Measurements from ENCODE around the gene DYNLRB1.
A peak's percentile ranks its signal among the peaks of the same experiment; 100 is the strongest.

Gene DYNLRB1

DNA sequence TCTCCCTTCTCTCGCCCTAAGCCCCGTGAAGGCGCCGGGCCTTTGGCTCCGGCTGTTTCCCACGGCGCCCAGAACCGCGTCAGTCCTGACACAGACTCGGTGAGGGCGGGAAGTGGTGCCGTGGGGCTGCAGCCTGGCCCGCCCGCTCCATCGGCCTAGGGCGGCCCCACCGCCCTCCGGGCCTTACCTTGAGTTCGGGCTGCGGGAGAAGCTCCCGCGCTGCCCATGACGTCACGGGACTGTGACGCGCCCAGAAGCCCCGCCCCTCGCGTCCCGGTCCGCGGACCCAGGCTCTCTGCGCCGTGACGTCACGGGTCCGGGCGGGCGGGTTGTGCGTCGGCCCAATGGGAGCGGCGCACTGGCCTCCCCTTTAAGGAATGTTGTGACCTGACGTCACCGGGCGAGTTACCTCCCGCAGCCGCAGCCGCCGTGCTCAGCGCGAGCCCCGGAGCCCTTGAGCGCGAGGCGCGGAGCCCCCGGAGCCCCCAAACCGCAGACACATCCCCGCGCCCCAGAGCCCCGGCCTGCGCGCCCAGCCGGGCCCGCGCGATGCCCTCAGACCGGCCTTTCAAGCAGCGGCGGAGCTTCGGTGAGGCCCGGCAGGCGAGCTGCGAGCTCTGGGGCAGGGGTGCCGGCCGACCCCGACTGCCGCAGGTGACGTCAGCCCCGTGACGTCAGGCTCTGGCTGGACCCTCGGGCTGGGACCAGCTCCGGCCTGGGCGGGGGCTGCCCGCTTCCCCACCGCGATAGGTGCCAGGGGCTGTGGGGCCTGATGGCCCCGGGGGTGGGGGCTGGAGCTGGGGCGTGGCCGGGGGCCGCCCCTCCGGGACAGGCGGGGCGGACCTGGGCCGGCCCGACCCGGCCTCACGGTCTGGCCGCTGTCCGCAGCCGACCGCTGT, 42.3 kb downstream of the DYNLRB1 start, which contains the start of gene MAP1LC3A:
Gene MAP1LC3A (plus strand): TSS at position 399 of the 899 bp plus-strand sequence. CDS start 151 bp downstream, at position 550.
- DNase-seq (ENCODE audit: low read depth), result peak; percentile 94

GRCh38 chr20:34559311-34560140, 43.3 kb downstream of the DYNLRB1 start:
- no peak for DNase-seq (ENCODE audit: low read depth)

DNA sequence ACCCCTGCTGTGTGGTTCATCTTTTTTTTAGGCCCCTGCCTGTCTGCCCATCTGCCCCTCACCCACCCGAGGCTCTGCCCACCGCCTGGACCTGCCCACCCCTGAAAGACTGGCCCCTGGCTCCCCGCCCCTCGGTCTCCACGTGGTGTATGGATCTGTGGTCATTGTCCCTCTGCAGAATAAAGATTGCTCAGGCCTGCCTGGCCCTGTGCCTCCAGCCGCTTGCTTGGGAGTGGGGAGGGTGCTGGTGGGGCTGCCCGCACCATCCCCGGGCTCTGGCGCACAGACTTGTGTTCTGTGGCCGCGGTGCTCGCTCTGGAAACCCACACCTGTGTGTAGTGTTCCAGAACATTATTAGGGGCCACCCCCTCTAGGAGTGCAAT, 43.9 kb downstream of the DYNLRB1 start:
- no peak for DNase-seq (ENCODE audit: low read depth)

DNA sequence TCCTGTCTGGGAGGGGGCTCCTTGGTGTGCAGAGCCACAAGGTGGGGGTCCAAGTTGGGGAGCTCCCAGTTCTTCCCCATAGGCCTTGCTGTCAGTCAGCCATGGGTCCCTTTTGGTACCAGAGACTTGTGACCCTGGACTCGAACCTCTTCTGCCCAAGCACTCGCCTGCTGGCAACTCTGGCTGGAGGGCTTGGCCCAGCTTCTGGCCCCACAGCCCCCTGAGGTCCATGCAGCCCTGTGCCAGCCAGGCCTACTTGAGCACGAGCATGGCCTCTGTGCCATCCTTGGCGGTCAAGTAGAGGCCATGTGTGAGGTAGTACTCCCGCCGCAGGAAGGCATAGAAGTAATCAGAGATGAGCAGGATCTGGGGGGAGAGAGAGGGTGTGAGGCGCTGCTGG, 44.4 kb downstream of the DYNLRB1 start:
- DNase-seq (ENCODE audit: low read depth), result no peak

DNA sequence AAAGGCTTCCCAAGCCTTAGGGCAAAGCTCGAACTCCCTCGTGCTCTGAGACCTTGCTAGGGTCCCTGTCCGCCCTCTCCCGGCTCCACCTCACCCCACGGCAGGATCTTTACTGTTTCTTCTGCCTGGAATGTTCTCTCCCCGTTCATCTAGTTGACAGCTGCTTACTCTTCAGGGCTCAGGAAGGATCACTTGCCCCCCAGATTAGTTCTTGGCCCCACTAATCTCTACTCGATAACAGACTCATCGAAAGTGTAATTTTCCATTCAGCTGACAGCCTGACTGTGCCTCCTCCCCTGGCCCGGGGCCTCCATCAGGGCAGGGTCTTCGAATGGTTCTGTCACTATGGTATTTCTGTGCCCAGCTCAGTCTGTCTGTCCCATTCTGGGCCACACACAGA, 45.4 kb downstream of the DYNLRB1 start:
- DNase-seq (ENCODE audit: low read depth), result no peak

DNA sequence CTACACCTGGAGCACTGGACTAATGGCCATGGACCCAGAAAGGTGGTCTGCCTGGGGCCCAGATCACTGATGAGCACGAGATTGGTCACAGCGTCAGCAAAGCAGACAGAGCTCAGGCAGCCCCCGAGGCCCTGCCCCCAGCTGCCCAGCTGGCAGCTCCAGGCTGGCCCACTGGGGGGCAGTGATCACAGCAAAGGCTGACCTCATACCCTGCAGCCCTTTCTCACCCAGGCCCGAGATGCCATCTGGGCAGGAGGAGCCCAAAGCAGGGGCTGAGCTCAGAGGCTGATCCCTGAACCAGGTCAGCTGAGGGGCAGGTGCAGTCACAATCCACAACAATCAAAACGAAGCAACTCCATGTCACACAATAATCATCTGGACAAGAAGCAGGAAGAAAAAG, 46.4 kb downstream of the DYNLRB1 start:
- DNase-seq (ENCODE audit: low read depth), result peak; percentile 16

- DNase-seq (ENCODE audit: low read depth), result no peak
These were observed 48.6 kb downstream of the DYNLRB1 start for GRCh38 chr20:34564833-34565232.

DNA sequence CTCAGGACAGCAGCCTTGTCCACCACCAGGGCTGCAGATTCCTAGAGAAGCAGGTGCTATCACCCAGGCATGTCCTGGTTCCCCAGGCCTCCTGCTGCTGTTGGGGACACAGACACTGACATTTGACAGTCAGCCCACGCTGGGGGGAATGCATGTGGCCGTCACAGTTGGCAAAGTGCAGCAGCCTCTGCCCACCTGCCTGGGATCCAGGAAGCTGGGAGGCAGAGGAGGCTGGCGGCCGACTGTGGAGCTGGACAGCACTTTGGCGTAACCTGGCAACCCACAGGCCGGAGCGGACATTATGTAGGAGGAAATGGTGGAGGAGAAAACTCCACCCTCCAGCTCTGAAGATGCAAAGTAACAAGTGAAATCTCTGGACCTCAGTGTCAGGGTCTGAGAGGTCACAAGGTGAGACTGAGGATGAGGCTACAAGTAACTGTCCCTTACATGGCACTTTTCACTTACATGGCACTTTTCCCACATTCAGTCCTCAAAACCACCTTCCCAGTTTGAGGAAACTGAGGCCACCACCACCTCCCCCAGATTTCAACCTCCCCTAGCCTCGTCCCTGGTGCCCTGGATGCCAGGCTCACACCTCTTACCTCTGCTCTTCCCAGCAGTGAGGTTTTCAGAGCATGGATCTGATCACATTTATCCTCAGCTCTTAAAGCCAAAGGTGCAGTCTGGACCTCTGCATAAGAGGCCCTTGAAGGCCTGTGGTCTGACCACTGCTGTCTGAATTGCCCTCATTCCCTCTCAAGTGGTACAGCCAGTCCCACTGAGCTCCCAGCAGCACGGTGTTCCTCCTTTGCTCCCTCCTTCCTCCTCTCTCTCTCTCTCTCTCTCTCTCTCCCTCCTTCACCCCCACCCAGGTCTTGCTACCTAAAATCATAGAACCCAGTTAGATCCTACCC, 51.0 kb downstream of the DYNLRB1 start:
- no peak for DNase-seq (ENCODE audit: low read depth)

DNA sequence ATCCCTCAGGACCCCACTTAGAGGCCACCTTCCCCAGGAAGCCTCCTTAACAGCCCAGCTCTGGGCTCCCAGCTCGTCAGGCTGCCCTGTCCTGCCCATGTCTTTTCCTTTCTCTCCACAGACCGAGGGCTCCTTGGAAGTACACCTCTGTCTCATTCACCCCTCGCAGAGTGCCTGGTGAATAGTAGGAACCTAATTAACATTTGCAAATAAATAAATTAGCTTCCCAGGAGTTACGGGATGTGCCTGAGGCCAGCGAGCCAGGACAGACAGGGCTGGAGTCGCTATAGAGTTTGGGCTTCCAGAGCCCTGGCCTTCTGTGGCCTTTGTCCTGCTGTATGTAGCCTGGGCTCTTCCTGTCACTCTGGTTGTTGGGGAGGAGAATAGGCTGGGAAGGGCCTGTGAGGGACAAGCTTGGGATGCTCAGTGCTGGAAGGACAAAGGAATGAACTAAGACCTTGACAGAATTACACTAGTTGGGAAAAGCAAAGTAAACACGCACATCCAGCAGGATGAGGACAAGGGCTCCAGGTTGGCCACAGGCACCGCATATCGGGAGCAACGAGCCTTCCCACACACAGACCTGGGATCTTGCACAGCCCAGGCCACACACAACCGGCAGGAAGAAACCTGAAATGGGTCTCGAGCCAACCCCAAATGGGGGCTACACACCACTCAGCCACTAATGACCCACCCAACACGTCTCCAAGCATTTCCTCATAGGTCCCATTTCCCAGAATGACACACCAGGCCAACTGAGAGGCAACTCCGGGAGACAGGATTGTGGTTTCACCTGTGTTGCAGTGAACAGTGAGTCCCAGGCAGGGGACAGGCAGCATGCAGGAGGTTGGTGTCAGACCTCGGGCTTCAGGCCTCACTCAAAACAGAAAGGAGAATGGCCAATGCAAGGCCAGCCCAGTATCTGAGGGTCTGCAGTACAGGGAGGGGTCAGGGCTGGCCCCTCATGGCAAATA, 52.0 kb downstream of the DYNLRB1 start:
- DNase-seq (ENCODE audit: low read depth), result no peak

GRCh38 chr20:34569598-34569997, 53.4 kb downstream of the DYNLRB1 start:
- no peak for DNase-seq (ENCODE audit: low read depth)

DNA sequence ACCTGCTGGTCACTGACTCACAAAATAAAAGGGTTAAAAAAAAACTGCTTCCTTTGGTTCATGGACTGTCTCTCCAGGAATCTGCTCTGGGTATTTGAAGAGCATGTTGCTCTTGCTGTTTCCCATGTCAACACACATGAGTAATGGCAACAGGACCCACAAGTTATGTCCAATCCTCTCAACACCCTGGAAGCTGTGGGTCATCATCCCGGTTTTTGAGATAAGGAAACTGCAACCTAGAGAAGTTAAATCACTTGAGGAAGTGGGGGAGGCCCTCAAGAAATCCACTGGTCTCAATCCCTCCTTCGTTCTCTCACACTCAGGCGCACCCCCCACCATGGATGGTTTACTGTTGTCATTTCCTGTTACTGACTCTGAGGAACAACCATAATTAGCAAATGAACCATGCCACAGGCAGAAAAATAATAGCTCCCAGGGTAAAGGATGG, 54.7 kb downstream of the DYNLRB1 start:
- DNase-seq (ENCODE audit: low read depth), result peak; percentile 100

GRCh38 chr20:34571753-34572152, 55.5 kb downstream of the DYNLRB1 start:
- DNase-seq (ENCODE audit: low read depth), result no peak

- peak; percentile 49 for DNase-seq (ENCODE audit: low read depth)
These were observed 57.5 kb downstream of the DYNLRB1 start for GRCh38 chr20:34573541-34574300.

DNA sequence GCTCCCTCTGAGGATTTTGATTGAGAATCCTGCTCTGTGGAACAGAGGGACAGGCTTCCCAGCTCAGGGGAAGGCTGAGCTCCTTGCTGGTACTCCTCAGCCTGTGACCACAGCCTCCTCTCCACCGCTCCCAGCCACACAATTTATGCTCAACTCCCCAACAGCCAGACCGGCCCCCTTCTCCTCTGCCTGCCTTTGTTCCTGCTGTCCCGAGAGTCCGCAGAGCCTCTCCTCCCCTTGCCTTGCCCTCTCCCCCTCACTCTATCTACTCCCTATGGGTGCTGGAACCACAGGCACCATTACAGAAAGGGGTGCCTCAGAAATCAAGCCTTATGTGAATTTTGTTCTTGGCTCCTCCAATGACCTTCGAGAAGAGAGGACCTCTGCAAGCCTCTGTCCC, 58.2 kb downstream of the DYNLRB1 start:
- DNase-seq (ENCODE audit: low read depth), result no peak

- DNase-seq (ENCODE audit: low read depth), result no peak
These were observed 58.6 kb downstream of the DYNLRB1 start for GRCh38 chr20:34574861-34575260.

DNA sequence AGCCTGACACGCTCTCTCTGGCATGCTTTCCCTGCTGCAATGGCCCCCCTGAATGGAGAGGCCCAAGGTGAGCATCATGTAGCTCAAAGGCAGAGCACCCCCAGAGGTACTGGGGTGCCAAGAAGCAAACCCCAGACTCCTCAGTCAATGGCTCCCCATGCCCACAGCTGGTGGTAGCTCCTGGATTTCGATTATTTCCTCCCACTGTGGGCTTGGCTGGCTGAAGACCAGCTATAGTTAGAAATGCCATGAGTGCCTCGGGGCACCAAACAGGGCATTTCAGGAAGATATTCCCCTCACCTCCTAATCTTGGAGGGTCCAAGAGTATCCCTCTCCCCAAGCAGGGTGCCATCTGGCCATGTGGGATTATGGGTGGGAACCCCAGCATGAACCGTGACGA, 59.0 kb downstream of the DYNLRB1 start:
- no peak for DNase-seq (ENCODE audit: low read depth)

DNA sequence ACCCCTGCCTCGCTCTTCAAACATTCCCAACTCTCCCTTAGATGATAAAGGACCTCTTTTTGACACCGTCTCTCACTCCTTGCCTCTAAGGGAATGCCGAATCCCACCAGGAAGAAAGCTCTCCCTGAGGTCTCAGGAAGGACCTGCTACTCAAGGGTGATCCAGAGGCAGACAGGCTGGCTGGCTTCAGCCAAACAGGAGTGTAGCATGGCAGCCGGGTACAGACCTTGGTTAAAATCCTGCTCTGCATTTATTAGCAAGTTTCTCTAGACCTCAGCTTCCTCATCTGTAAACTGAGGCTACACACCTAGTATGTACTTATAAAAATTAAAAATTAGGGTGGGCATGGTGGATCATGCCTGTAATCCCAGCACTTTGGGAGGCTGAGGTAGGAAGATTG, 59.5 kb downstream of the DYNLRB1 start:
- no peak for DNase-seq (ENCODE audit: low read depth)

- DNase-seq (ENCODE audit: low read depth), result no peak
These were observed 60.8 kb downstream of the DYNLRB1 start for GRCh38 chr20:34577061-34577460.

DNA sequence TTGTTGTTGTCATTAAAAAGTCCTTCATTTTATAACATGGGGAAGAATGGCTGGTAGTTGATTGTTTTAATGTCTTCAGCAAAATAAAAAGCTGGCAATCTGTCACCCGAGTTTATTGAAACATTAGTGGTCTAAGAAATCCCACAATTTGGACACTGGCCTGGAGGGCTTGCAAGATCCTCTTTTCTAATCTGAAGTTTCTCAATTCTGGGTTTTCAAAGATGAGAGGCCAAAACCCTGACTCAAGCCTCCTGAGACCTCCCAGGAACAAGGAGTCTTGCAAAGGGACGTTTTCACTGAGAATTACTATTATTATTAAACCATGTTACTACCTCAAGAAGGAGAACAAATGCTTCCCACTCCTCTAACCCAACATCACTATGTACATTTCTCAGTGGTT, 61.8 kb downstream of the DYNLRB1 start:
- peak; percentile 73 for DNase-seq (ENCODE audit: low read depth)

- DNase-seq (ENCODE audit: low read depth), result peak; percentile 42
These were observed 62.3 kb downstream of the DYNLRB1 start for GRCh38 chr20:34578521-34578920.

Measured in amniotic epithelial cell (primary cell).